ENCODE data around the gene SLC8A1.

DNA sequence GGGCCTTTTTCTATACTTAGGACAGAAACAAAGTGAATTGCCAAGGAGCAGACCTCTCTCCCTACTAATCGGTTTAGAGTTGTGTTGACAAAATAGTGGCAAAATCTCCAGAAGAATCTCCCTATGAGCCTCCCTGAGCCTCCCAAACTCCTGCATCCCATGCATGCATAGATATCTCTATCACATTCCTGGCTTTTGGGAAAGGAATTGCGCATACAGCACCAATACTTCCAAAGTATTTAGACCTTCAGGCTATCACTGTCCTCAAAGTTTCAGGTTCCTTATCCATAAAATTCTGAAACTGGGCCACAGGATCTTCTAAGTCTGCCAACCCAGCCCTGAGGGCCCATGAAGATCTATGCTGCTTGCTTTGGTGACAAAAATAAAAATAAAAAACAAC lies 152.1 kb downstream of the SLC8A1 start:
- TF ChIP-seq, protein P1, sequence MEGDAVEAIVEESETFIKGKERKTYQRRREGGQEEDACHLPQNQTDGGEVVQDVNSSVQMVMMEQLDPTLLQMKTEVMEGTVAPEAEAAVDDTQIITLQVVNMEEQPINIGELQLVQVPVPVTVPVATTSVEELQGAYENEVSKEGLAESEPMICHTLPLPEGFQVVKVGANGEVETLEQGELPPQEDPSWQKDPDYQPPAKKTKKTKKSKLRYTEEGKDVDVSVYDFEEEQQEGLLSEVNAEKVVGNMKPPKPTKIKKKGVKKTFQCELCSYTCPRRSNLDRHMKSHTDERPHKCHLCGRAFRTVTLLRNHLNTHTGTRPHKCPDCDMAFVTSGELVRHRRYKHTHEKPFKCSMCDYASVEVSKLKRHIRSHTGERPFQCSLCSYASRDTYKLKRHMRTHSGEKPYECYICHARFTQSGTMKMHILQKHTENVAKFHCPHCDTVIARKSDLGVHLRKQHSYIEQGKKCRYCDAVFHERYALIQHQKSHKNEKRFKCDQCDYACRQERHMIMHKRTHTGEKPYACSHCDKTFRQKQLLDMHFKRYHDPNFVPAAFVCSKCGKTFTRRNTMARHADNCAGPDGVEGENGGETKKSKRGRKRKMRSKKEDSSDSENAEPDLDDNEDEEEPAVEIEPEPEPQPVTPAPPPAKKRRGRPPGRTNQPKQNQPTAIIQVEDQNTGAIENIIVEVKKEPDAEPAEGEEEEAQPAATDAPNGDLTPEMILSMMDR (IDR thresholded peaks at IDR 0.05; ENCODE audit: insufficient read depth, low read length) = no peak
- TF ChIP-seq, protein P2, sequence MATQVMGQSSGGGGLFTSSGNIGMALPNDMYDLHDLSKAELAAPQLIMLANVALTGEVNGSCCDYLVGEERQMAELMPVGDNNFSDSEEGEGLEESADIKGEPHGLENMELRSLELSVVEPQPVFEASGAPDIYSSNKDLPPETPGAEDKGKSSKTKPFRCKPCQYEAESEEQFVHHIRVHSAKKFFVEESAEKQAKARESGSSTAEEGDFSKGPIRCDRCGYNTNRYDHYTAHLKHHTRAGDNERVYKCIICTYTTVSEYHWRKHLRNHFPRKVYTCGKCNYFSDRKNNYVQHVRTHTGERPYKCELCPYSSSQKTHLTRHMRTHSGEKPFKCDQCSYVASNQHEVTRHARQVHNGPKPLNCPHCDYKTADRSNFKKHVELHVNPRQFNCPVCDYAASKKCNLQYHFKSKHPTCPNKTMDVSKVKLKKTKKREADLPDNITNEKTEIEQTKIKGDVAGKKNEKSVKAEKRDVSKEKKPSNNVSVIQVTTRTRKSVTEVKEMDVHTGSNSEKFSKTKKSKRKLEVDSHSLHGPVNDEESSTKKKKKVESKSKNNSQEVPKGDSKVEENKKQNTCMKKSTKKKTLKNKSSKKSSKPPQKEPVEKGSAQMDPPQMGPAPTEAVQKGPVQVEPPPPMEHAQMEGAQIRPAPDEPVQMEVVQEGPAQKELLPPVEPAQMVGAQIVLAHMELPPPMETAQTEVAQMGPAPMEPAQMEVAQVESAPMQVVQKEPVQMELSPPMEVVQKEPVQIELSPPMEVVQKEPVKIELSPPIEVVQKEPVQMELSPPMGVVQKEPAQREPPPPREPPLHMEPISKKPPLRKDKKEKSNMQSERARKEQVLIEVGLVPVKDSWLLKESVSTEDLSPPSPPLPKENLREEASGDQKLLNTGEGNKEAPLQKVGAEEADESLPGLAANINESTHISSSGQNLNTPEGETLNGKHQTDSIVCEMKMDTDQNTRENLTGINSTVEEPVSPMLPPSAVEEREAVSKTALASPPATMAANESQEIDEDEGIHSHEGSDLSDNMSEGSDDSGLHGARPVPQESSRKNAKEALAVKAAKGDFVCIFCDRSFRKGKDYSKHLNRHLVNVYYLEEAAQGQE (IDR thresholded peaks at IDR 0.05; ENCODE audit: insufficient replicate concordance, low read depth) = no peak
- TF ChIP-seq POLR2AphosphoS5 (IDR thresholded peaks at IDR 0.05; ENCODE audit: low read depth) (no peak), SPI1 (IDR thresholded peaks at IDR 0.05; ENCODE audit: borderline replicate concordance, low read depth) (no peak)

Data from HL-60 (cell line).